GM19455 (cell line): ENCODE data around the gene STEAP1B.
A peak's percentile ranks its signal among the peaks of the same experiment; 100 is the strongest.
"Not testable (repeated sequence)": the region's sequence is repeated elsewhere in the genome, so short reads cannot be mapped to it uniquely, and the experiment has no call there.

Experiments used
- ATAC-seq: cut with Tn5 transposase; IDR thresholded peaks from one replicate; pipeline ENCODE4 v1.9.1; 2021; ENCODE audit not compliant: unreplicated experiment

Gene STEAP1B

GRCh38 chr7:22460363-22460988 lies 39.5 kb downstream of the STEAP1B start:
- ATAC-seq: no peak

GRCh38 chr7:22457471-22457870 lies 42.5 kb downstream of the STEAP1B start:
- ATAC-seq: no peak

GRCh38 chr7:22454446-22454845 lies 45.5 kb downstream of the STEAP1B start:
- no peak for ATAC-seq

- ATAC-seq: no peak
Observed at GRCh38 chr7:22452960-22453558, 46.9 kb downstream of the STEAP1B start.

DNA sequence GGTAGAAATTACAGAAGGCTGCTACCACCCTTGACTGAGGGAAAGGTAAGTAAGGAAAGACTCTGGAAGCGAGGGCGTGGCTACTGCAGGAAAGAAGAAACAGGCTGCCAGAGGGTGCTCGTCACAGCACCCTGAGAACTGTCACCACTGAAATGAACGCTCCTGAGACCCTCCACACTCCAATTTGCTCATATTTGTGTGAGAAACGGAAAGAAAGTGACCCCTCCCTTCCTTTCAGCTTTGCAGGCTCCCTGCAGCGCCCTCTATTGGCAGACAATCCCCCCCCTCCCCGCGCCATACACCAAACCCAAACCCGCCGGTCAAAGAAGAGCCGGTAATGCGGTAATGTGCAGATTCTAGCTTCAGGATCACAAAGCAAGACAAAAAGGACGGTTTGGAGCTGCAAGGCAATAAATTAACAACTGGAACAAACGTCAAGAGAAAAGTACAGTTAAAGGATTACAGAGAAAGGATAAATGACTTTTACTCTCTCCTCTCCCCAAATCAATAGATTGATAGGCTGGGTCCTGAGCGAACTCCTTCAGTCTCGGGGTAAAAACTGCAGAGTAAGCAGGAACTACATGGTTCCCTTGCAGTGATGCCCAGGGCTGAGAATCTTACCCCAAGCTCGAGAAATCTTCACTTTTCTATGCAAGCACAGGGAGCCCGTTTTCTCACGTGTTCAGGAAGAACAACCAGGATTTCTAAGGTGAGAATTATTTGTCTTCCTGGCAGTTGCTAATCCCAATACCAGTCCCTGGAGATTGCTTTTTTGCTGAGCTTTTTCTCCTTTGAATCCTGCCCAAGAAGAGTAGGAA lies 47.6 kb downstream of the STEAP1B start:
- ATAC-seq: no peak

- ATAC-seq: not testable (repeated sequence)
Observed at GRCh38 chr7:22450013-22450412, 50.0 kb downstream of the STEAP1B start.

DNA sequence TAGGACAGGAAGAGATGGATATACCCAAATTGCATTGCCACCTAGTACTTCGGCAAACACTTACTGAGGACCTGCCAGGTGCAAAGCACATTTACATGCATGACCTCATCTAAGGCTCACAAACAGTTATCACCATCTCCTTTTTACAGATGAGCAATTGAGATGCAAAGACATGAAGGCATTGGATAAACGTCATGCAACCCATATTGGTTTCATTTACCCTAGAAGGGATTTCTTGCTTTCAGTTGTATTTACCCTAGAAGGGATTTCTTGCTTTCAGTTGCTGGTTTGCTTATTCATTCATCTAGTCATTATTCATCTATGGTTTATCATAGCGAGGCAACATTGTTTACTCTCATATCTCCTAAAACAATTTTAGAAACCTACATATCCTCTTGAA lies 52.2 kb downstream of the STEAP1B start:
- peak; percentile 73 for ATAC-seq

DNA sequence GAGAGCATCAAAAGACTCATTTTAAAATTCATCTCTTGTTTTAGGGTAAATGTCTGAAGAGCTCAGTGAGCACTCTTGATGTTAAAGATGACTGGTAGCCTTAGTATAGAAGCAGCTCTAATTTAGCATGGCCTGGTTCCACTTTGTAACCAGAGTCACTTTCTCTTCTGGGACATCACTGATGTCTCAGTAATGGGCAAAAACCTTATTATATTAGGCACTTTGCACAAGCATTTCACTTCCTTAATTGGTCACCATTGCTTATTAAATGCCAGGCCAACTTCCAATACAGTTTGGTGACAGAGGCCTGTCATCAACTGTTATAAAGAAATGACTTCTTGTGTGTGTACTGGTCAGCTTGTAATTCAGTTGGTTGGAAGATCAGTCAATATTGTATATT lies 53.0 kb downstream of the STEAP1B start:
- no peak for ATAC-seq

DNA sequence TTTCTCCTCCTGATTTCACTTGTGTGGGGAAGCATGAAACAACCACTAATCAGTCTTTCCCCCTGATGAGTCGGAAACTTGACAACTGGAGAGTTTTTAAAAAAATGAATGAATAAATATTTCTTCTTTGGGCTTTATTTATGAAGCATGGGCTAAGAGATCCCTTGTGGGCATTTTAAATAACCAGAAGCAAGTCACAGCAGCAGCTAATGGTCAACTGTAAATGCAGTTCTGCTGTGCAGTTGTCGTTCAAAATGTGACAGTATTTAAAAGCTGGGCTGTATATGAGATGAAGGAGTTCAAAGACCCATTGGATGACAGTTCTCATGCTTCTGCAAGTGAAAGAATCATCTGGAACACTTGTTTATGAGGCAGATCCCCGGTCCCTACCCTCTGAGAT lies 54.1 kb downstream of the STEAP1B start:
- ATAC-seq: no peak

- ATAC-seq: peak; percentile 41
Observed at GRCh38 chr7:22445140-22445743, 54.7 kb downstream of the STEAP1B start.

DNA sequence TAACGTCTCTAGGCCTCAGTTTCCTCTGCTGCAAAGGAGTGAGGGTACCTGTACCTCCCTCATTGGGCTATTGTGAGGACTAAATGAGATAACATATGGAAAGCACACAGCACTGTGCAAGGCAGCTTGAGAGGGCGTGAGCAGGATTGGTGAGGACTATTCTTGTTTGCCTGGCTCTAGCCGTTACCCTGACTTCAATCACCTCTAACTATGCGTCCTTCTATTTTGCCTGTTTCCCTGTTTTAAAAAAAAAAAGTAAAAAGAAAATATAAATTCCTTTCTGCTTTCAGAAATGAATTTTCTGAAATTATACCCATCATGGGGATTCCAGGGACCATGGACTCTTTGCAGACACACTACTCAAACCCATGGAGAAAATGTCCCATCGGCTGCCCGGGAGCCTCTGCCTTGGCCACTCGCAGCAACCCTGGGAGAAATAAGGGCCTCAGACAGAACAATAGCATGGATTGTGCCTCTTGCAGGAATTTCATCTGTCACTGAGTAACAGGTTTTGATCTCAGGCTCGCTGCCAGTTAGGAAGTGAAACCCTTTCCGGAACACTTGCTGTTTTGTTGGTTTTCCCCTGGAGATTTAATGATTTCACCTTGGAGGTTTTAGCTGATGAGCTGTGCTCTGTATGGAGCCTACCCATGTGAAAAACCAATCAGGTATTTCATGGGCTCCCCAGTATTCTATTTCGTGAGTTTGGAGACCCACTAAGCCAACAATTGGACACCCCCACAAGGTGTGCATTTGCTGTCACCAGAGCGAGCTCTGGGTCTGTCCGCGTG lies 55.6 kb downstream of the STEAP1B start:
- ATAC-seq: no peak

- ATAC-seq: no peak
Observed at GRCh38 chr7:22443370-22444180, 56.4 kb downstream of the STEAP1B start.

- no peak for ATAC-seq
Observed at GRCh38 chr7:22442882-22443369, 57.1 kb downstream of the STEAP1B start.

DNA sequence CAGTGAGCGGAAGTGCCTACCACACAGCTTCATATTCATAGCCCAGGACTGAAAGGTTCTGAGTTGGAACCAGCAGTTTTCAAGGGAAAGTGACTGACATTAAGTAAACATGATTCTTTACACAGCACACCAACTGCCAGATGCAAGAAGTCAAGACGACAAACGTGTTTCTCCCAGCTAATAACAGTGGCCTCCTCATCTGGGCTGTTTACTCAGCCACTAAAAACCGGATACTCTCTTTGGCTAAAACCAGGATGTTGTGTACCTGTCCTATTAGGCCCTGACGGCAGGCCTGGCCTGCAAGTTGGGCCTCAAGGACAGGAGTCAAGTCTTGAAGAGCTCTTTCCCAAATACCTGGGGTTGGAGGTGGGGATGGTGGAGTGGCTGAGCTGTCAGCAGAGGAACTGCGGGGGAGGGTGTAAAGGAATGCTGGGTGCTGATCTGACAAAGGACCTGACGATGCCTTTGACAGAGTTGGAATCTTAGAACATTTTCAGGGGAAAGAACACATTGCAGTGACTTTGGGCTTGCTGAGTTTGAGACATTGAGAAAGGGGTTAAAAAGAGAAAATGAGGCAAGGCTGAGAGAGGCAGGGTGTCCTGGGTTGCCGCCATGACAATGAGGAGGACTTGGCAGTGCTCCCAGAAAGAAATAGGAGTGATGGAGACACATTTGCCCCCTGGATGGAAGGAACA lies 57.7 kb downstream of the STEAP1B start:
- no peak for ATAC-seq

GRCh38 chr7:22441157-22441556 lies 58.8 kb downstream of the STEAP1B start:
- ATAC-seq: no peak

- ATAC-seq: peak; percentile 66
Observed at GRCh38 chr7:22438994-22439393, 61.0 kb downstream of the STEAP1B start.

GRCh38 chr7:22436552-22436951 lies 63.4 kb downstream of the STEAP1B start:
- not testable (repeated sequence) for ATAC-seq

GRCh38 chr7:22435720-22436119 lies 64.3 kb downstream of the STEAP1B start:
- peak; percentile 9 for ATAC-seq

DNA sequence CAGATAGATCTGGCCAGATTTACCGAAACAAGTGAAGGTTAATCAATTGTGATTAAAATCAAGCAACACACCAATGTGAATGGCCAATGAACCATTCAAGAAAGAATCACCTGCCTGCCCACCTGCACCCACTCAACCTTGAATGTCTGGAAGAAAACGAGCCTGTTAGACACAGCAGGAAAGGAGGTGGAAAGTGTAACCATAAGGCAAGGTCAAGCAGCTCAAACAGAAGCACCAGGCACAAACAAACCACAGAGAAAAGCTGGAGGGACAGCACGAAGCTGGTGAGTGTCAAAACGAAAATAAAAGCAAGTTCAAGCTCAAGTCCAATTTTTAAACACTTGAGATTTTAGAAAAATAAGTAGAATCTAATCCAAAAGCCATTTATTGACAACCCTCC lies 64.9 kb downstream of the STEAP1B start:
- peak; percentile 82 for ATAC-seq
